ENCODE measurements around the gene RABGGTA.

- TF ChIP-seq CTCF (IDR thresholded peaks at IDR 0.05) (no peak), POLR2A (IDR thresholded peaks at IDR 0.05) (no peak)
Observed at GRCh38 chr14:24219080-24219479, 52.3 kb downstream of the RABGGTA start.

Measured in right lobe of liver (tissue), 4 donors.